Activated T-helper 9 cell treated with anti-CD3 and anti-CD28 coated beads, Interleukin-2, amount 50 U/mL, for 16 hours (primary cell): Measurements from ENCODE around the gene CTNNBL1.

Experiments used
- DNase-seq: peaks from one replicate; pipeline ENCODE4 v3.0.0-alpha.2; 2020; ENCODE audit warnings: low read depth

Gene CTNNBL1

DNA sequence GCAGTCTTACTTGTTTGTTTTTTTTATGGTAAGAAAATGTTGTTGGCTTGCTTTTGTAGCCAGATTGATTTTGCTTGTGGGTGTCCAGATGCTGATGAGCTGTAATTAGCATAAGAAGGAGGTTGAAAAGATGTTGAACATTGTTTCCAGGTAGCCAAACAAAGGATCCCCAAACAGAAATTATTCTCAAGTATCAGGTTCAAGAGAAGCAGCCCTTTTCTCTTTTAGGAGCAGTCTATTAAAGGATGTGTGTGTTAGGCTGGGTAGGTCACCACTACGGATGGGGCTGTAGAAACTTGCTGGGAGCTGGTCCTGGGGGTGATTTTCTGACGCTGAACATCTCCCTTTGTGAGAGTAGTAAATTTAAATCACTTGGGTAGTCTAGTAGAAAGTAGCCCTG, 122.2 kb downstream of the CTNNBL1 start:
- DNase-seq = no peak

DNA sequence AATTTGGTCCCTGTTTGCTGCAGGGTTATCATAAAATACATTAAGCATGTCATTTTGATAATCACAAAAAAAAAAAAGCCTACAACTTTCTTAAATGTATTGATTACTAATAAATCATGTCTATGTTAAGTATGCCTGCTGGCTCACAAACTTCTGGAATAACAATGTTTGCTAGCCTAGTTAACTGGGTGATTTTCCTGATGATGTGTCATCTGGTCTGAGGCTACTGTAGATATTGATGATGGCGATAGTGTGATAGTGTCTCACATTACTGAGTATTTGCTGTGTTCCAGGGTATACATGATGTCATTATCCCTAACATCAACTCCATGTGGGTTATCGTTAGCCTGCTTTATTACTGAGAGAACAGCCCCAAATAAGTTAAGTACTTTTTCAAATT, 122.9 kb downstream of the CTNNBL1 start:
- no peak for DNase-seq

DNA sequence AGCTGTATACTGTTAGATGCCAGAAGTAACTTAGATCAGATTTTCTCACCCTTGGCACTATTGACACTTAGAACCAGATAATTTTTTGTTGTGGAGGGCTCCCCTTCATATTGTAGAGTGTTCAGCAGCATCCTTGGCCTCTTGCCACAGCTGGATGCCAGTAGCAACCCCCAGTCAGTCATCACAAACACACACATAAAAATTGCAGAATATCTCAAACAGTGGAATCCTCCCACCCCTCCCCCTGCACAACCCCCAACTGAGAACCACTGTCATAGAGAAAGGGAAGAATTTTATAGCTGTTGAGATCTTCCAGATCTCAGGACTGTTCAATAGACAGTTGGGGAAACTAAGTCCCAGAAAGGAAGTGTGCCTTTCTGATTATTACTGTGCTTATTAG, 127.9 kb downstream of the CTNNBL1 start:
- no peak for DNase-seq

DNA sequence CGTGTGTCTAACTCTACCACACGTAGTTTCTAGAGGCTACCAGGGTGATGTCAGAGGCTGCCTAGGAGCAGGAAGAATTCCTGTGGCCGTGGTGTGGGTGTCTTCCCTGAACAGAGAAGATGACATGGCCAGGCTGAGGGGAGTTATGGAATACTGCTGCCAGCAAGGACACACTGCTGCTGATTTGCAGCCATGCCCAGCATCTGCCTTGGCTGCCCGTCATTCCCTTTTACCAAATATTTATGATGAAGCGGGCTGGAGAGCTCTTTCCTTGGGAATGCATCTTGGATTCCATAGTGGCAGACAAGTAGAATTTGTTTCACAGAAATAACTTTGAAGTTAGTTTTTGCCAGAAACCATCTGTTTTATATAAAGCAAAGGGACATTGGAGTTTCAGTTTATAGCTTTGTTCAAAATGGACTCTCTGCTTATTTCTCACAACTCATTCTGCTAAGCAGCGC, 128.3 kb downstream of the CTNNBL1 start:
- no peak for DNase-seq

DNA sequence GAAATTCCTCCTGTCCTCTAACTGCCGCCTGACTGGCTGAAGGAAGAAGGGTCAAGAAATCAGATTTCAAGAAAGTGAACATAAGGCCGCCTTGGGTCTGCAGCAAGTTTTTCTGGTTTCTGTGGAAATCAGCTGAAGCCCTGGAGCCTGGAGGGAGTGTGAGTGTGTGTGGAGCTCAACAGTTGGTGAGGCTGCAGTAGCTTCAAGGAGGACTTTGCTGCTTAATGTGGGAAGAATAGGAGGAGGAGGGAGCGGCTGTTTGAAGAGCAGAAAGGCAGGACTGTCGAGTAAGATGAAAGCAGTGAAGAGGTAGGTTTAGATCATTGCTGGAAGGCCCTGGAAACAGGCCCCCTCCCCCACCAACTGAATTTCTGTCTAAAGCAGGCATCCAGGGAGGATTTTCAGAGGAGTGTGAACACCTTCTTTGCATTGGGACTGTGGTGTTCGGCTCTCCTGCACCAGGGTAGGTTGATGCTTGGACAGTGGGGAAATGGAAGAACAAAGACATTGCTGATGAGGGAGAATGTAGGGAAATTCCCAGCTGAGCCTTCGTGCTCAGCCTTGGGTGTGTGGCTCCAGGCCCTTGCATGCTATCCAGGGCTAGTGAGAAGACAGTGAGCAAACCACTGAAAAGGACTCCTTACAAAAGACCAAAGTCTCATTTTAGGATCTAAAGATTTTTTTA, 129.6 kb downstream of the CTNNBL1 start:
- DNase-seq = no peak

DNA sequence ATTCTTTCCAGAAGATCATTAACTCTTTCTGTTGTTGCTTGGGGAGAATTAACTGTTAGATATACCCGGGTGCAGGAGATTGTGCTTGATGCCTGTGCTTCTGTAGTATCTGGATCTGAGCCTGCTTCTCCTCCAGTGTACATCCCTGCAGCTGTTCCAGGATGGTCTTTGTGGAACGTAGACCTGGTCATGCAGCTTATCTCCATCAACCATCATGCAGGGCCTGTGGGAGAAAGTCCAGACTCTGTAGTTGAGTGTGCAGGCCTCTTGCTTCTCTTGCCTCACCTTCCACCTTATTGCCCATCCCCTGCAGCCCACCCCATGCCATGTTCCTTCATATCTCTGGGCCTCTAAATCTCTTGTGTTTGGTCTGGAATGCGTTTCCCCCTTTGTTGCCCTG, 133.8 kb downstream of the CTNNBL1 start:
- no peak for DNase-seq

DNA sequence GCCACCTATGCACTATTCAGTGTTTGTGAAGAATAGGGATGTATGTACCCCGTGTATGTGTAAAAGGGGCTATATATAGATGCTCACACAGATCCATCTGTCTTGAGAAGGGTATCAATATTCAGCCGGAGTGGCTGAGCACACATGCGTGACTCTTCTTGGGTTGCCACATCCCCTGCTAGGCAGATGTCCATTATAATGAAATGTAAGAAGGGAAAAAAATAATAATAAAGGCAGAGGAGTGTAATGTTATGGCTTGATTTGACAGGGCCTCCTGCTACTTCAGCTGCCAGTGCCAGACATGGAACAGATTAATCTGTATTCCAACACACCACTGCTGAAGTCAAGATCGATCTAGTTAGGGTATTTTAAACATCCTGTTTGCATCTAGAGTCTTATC, 134.9 kb downstream of the CTNNBL1 start:
- DNase-seq = no peak

DNA sequence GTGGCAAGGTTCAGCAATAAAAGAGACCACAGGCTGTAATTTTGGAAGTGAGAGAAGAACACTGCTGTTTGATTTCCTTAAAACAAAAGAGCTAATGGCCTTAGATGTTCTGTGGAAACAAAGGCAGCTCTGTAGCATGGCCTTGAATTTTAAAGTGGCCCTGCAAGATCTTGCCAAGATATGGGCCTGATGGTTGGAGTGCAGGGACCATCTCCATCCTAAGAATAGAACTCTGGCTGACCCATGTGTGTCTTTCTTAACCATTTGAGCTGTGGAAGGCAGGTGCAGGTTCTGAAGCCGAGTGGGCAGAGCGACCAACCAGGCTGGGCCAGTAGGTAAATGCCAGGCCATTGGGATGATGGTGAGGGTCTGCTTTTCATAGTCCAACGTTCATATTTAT, 135.3 kb downstream of the CTNNBL1 start:
- no peak for DNase-seq

DNA sequence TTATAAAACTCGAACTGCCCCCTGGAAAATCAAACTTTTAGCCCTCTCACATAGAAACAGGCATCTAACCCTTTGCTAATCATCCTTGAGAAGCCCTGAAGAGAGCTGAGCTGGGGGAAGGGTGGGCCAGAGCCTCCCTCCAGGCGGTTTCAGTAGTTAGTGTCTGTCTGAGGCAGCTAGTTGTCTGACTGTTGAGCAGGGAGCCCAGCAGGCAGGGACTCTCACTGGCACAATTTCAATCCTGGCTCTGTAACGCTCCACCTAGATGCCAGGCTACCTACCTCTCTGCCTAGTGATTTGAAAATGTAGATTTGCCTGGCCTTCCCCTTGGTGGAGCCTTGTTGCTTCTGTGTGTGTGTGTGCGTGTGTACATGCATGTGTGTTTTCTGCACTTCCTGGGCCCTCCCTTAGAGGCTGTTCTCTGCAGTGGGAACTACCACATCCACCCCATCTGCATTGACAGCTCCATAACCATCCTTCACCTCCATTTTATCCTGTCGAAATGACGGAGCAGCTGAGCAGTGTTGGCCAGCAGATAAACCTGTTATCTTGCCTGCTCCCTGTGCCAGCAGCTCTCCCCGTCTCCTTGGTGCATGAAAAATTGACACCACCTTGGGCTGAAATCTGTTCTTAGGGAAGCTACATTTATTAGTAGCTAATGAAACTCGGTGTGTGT, 139.5 kb downstream of the CTNNBL1 start:
- DNase-seq = no peak

DNA sequence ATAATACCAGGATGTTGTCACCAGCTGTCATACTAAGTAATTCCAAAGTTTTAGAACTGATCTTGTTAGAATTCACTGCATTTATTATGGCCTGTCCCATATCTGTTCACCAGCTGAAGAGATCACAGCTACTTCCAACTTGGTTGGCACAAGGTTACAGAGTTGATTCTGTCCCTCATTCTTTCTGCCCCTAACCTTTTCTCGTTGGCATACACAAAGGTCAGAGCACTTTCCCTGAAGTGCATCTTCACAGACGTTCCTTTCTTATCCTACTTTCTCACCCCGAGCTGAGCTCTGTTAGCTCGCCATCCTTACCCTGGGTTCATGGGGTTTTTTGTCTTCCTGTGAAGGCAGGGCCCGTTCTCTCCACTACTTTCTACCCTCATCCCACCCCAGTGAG, 143.1 kb downstream of the CTNNBL1 start:
- DNase-seq = no peak

DNA sequence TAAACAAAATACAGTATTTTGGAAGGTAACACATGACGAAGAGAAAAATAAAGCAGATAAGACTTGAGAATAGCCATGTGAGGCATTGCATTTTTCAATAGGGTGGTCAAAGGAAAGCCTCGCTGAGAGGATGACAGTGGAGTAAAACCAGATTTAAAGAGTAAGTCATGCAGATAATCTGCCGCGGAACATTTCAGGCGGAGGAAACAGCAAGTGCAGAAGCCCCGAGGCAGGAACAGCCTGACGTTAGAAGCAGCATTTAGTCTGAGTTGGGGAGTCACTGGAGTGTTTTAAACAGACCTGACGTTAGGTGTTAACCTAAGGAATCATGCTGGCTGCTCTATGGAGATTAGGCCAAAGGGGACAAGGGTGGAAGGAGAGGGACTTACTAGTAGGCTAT, 144.1 kb downstream of the CTNNBL1 start:
- DNase-seq = no peak

DNA sequence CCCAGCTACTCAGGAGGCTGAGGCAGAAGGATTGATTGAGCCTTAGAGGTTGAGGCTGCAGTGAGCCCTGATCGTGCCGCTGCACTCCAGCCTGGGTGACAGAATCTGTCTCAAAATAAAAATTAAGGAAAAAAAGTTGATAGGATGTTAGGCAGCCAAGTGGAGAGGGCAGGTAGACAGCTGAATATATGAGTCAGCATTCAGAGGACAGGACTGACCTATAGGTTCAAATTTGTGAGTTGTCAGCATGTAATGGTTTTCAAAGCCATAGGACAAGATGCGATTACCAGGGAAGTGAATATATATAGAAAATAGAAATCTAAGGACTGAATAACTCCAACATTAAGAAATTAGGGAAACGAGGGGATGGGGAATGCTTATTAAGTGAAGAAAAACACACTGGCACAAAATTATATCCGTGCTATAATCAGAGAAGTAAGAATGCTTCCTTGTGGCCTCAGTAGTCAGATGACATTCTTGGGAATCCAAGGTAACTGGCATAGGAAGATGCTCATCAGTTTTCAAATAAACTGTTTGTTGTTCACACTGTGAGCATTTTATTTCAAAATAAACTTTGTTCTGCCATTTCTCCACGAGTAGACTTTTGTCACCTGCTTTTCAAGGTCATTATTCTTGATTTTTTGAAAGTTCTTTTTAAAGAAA, 145.1 kb downstream of the CTNNBL1 start:
- no peak for DNase-seq

DNA sequence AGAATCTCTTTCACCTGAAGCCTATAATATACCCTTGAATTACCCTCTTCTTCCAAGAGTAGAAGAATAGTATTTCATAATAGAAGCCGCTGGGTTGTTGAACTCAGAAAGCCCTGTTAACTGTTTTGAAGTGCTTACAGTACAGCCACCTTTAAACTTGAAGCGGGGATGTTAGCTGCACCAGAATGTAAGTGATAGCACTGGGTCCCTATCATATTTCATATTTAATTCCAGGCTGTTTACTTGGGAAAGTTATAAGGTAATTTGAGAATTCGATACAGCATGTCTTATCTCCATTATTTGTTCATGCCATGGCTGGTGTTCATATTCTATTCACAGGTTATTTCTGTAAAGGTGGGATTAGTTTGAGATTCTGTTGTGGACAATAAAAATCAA, 145.6 kb downstream of the CTNNBL1 start:
- no peak for DNase-seq

DNA sequence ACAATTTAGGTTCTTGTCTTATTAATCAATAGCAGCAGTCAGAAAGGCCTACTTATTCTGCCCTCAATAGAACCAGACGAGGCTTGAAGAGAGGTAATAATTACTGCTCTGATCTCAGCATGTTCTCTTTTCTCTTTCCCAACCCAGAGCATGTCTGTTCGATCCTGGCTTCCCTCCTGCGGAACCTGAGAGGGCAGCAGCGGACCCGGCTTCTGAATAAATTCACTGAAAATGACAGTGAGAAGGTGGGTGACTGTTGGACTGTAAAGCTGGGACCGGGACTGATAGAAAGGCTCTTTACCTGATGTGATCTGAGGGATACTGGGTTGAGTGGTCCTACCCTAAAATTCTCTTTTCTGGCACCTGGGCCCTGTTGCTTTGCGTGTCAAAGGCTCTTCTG, 146.1 kb downstream of the CTNNBL1 start:
- no peak for DNase-seq

DNA sequence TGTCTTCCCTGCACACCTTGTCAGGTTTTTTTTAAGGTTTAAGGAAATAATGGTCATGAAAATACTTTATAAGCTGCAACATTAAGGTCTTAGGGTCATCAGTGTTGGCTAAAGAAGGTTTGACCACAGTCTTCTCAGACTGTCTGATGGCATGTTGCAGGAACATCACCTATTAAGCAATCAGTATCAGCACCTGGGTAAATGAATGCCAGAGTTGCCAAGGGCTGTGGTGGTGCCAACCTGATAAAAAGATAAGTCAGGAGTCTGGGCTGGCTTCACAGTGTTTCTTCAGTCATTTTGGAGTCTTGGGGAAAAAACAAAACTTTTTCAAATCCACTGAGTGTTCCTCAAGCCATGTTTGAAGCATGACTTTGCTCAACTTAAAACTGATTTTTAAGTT, 147.6 kb downstream of the CTNNBL1 start:
- DNase-seq = no peak

DNA sequence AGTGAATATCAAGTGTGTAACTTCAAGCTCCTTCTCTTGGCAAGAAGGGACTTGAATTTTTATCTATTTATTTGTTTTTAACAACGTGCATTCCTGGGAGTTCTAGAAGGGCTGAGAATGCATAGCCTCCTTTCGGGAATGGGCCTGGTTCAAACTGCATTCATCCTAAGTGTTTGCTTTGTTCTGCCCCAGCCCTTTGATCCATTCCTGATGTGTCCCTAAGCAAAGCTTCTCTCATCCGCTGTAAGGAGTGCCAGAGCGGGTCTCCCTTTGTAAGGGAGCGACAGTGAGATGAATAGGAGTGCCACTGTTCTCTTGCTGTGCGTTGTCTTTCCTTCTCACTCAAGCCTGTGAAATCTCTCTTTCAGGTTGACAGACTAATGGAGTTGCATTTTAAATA, 148.1 kb downstream of the CTNNBL1 start:
- no peak for DNase-seq

DNA sequence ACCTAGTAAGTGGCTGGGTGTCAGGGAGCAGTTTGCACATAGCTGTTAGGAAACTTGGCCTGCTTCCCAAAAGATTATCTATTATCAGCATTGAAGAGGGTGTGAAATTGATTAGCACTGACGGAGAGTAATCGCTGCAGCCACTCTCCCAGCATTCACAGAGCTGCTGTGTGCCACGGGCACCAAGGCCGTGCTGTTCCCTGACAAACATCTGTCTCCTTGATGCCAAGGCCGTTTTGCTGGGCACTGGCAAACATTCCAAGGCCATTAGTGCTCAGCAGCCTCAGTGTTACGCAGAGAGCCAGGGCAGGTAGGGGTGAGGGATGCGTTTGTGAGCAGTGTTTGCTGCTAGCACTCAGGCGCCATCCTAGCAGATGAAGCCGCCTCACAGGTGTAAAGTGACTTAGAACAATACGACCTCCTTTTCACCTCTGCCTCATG, 151.4 kb downstream of the CTNNBL1 start:
- DNase-seq = no peak

DNA sequence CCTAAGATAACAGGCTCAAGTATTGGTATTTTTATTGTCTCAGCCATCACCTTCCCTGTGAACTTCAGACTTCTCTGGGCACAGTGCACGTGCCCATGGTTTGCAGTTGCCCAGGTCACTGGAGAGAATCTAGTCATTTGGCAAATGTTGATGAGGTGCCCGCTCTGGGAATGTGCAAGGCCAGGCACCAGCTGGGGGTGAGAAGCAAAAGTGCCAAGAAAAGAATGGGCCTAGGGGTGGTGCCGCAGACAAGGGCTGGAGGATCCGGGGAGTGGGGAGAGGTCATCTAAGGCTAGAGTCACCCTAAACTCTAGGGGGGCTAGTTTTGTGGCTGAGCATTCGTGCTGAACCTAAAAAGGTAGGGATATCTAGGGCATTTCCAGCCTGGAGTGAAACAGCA, 152.0 kb downstream of the CTNNBL1 start:
- no peak for DNase-seq

DNA sequence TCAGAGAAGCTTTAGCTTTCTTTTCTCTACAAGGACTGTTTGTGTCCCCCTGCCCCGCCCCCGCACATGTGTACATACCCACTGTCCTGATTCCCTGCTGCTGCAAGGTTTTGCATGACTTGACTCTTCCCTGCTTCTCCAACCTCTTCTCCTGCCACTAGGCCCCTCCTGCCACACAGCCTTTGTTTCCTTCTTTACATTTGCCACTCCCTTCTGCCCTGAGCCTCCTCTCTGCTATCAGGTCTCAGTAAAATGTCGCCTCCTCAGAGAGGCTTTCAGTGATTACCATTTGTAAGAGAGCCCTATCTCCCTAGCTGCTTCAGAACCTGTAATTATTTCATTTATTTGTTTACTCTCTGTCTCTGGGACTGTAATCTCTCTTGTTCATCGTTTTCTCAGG, 152.7 kb downstream of the CTNNBL1 start:
- no peak for DNase-seq

DNA sequence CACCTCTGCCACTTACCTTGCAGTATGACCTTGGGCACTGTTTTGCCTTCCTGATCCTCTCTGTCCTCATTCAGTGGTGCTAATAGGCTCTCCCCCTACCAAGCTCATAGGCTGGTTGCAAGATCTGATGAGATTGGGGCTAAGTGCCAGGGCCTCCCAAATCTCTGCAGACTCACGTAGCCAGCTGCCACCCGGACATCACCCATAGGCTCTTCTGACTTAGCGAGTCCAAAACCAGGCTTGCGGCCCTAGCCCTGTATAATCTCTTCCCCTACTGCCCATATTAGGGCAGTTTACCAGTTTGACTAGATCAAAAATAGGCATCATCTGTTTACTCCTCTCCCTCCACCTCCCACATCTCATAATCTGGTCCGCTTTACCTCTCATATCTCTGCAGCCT, 154.9 kb downstream of the CTNNBL1 start:
- DNase-seq = no peak

DNA sequence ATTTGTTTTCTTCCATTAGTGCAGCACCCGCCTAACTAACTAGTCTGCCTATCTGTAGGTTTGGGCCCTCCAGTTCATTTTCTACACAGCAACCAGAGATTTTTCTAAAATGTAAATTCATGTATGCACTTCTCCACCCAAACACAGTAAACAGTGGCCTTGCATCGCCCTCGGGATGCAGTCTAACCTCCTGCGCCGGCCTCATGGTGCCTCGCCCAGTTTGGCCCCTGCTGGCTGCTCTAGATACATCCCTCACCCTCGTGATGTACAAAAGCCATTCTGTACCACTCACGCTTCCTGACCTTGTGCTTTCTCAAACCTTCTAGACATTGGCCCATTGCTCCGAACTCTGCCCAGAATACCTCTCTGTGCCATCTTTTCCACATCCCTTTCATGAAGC, 155.3 kb downstream of the CTNNBL1 start:
- DNase-seq = no peak

DNA sequence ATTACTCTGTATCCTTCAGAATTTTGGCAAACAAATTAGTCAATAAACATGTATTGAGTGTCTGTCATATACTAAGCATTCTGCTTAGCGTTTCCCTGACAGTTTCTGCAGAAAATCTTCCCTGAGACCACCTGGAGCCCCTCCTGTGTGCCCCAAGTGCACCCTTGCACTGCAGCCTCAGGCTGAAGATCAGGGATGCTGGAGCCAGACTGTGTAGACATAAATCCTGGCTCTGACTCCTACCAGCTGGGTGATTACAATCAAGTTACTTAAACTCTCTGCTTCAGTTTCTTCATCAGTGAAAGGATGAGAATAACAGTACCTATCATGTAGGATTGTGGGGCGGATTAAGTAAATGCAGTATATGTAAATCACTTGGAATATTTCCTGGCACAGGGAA, 155.7 kb downstream of the CTNNBL1 start:
- no peak for DNase-seq

DNA sequence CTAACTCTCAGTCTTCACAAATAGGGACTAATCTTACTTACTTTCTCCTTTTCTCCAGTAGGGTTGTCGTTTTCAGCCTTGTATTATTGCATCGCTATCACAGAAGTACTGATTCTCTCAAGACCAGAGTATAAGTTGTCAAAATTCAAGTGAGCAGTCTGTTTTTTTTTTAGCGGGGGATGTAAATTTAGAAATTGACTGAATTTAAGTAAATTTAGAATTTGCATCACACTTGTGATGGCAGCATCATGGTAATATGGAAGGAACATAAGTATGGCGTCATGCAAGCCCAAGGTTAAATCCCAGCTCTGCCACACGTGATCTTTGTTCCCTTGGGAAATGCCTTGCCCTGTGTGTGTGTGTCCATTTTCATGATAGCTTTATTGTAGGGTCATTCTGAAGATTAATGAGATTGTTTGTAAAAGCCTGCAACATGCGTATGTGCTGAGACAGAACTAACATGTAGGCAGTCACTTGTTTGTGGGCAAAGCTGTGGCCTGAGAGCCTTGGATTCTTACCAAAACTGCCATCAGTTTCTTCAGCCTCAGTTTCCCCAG, 156.3 kb downstream of the CTNNBL1 start:
- no peak for DNase-seq
